GM12874 (cell line): Measurements from ENCODE around the gene EXOC4.

Source experiments
- TF ChIP-seq, protein P1 (sequence below): IDR thresholded peaks from 2 replicates; pipeline ENCODE4 v1.5.1; 2011; ENCODE audit warnings: low read depth, mild to moderate bottlenecking, control low read depth, low read length, moderate library complexity; ENCODE audit not compliant: insufficient read depth

EXOC4 gene

DNA sequence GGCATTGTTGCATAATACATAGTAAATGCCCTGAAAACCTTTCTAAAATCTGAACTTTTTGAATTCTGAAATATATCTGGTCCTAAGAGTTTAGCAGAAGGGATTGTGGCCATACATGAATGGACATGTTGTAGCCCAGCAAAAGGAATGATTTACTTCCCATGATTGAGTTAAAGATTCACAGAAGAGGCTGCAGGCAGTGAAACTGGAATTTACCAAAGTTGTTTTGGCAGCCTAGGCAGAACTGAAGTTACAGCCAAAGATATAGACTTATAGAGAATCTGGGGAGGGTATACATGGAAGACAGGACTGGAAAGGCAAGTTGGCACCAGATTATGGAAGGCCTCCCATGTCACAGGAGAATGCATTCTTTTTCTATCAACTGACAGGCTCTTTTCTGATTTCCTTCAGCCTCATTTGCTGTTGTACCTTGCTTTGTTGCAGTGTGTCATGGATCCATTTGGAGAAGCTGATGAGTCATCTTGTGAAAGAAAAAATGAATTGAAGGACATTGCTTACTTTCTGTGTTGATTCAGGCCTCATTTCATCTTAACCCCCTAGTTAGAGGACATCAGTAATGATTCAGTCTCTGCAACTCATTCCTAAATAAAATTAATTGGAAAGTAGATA is 518.1 kb downstream of the EXOC4 start:
- TF ChIP-seq, protein P1, sequence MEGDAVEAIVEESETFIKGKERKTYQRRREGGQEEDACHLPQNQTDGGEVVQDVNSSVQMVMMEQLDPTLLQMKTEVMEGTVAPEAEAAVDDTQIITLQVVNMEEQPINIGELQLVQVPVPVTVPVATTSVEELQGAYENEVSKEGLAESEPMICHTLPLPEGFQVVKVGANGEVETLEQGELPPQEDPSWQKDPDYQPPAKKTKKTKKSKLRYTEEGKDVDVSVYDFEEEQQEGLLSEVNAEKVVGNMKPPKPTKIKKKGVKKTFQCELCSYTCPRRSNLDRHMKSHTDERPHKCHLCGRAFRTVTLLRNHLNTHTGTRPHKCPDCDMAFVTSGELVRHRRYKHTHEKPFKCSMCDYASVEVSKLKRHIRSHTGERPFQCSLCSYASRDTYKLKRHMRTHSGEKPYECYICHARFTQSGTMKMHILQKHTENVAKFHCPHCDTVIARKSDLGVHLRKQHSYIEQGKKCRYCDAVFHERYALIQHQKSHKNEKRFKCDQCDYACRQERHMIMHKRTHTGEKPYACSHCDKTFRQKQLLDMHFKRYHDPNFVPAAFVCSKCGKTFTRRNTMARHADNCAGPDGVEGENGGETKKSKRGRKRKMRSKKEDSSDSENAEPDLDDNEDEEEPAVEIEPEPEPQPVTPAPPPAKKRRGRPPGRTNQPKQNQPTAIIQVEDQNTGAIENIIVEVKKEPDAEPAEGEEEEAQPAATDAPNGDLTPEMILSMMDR, result no peak

DNA sequence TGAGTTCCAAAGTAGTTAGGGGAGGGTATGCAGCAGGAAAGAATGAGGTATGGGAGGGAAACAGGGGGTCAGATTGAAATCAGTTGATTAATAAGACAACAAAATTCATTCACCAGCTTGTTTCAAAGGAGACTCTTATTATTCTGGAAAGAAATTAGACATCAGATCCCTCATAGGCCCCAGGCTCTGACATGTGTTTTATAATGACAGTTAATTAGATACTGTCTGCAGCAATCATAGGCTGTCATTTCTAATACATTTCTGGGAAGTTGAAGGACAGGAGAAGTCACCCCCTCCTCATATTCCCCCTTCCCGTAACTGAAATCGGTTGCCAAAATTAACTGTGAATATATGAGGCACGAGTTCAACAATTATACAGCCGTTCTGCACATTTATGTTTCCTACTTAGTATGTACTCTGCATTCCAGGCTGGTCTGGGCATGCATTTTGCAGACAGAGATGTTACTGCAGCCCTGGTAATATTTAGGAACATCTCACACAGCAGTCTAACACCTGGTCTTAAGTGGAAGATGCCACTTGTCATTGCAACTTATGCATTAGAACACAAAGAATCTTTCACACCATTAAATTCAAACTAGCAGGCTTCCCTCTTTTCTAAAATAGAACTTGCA is 519.0 kb downstream of the EXOC4 start:
- TF ChIP-seq, protein P1, result no peak

DNA sequence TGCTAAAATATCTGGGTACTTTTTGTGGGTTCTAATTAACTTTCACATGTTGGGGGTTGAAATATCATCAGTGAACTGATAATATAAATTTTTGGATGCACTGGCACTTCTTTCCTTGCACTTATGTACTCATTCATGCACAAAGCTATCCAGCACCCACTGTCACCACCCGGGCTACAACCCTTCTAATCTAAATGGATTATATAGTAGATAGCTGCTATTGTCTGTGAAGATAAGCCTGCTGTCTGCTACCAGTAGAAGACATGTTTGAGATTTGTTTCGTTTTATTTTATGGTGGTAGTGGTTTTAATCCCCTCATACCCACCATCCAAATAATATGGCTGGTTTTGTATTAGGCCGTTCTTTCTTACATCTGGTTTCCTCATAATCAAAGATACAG is 520.7 kb downstream of the EXOC4 start:
- TF ChIP-seq, protein P1, result no peak

DNA sequence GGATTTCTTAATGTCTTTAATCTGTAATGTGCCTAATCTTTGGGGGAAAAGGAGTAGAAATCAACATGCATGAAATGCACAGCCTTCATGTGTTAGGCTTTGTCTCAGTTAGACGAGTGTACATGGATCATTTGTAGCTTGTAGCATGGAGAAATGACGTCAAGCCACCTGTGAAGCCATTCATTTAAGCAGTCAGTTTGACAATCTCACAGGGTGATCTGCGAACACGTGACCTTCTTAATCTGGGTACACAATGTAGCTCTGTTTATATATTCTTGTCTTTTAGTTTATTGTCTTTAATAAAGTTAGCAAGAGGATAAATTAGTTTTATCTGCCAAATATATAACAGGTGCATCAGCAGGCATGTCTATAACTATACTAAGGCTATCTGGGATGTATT is 522.3 kb downstream of the EXOC4 start:
- TF ChIP-seq, protein P1, result no peak

DNA sequence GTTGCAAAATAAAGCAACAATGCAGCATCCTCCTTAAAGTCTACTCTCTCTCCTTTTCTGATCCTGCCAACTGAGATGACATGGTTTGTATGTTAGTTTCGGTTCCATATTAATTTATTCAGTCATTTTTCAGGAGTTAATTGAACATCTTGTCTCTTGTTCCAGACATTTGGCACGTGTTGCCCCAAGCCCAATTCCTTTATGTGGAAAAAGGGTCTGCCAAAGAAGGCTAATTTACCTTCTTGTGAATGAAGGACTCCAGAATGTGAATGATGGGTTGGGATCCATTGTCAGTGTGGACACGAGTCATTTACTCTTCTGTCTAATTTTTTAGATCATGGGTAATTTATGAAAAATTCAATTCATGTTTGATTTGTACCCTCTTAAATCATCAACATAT is 523.4 kb downstream of the EXOC4 start:
- TF ChIP-seq, protein P1, result no peak

DNA sequence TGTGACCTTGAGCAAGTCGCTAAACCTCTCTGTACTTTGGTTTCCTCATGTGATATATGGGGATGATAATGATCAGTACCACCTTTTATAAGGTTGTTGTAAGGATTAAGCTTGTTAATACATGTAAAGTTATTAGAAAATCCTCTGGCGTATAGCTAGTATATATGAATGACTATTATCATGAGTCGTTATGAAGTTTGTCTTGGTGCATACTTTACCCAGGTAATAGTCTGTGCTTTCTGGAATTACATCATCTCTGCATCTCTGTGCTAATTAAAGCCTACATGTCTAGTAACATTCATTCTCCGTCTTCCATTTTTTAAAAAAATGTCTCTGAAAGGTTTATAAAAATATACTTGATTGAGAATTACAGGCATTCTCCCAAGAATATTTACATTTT is 524.8 kb downstream of the EXOC4 start:
- TF ChIP-seq, protein P1, result no peak

DNA sequence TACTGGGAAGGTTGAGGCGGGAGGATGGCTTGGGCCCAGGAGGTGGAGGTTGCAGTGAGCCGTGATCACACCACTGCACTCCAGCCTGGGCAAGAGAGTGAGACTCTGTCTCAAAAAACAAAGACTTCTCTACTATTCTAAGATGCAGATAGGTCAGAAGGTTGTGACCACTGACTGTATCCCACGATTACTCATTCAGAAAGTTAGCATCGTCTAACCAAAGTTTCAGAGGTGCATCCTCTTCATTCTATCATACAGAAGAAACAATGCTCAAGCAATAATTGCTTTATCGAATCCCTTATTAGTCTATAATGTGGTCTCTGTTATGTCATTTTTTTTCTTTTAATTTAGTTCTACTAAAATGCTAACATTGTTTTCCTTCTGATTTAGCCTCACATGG is 525.6 kb downstream of the EXOC4 start:
- TF ChIP-seq, protein P1, result no peak
